ENCODE results near the gene CCL21.
"Not testable (repeated sequence)": the region's sequence is repeated elsewhere in the genome, so short reads cannot be mapped to it uniquely, and the experiment has no call there.

The CCL21 gene

DNA sequence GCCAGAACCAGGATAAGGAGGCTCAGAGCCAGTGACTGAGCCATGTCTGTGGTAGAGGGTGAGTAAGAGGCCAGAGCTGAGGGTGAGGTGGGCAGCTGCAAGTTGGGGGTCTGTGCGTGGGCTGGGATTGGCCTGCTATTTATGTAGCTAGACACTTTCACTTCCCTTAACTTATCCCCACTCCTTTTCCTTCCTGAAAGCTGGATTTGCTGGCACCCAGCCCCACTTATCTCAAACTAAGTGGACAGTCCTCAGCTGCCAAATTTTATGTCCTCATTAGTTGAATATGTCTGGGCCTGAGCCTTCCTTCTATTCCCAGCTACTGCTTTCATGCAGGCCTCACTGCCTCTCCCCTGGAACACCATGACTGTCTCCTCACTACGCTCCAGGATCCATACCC is at the start of gene CCL21:
Gene CCL21, minus strand, starts transcription at position 114 of the 400 bp plus-strand sequence. Its CDS starts 70 bp downstream, at position 44.
- no peak for DNase-seq

- no peak for DNase-seq
Observed at GRCh38 chr9:34759432-34760134, 49.6 kb upstream of the CCL21 start.

DNA sequence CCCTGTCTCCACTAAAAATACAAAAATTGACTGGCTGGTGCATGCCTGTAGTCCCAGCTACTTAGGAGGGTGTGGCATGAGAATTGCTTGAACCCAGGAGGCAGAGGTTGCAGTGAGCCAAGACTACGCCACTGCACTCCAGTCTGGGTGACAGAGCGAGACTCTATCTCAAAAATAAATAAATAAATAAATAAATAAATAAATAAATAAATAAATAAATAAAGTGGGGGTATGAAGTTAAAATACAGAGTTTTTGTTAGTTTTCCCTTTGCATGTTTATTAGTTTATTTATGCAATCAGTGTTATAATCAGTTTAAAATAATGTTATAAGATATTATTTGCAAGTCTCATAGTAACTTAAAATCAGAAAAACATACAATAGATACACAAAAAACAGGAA is 40.4 kb upstream of the CCL21 start:
- DNase-seq = not testable (repeated sequence)

DNA sequence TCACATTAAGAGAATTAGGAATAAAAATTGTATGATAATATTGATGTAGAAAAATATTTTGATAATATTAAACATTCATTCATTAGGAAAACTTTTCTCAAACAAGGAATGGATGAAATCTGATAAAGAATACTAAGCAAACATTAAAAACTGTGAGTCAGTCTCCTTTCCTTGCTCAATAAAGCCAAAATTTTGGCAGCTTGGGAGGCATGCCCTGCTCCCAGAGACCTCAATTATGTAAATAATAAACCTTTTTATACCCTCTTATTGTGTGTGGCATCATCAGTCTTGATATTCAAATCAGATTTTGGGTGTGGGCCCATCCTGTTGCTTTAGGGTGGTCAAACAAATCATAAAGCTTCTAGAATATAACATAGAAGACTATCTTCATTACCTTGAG is 36.6 kb upstream of the CCL21 start:
- no peak for DNase-seq

DNA sequence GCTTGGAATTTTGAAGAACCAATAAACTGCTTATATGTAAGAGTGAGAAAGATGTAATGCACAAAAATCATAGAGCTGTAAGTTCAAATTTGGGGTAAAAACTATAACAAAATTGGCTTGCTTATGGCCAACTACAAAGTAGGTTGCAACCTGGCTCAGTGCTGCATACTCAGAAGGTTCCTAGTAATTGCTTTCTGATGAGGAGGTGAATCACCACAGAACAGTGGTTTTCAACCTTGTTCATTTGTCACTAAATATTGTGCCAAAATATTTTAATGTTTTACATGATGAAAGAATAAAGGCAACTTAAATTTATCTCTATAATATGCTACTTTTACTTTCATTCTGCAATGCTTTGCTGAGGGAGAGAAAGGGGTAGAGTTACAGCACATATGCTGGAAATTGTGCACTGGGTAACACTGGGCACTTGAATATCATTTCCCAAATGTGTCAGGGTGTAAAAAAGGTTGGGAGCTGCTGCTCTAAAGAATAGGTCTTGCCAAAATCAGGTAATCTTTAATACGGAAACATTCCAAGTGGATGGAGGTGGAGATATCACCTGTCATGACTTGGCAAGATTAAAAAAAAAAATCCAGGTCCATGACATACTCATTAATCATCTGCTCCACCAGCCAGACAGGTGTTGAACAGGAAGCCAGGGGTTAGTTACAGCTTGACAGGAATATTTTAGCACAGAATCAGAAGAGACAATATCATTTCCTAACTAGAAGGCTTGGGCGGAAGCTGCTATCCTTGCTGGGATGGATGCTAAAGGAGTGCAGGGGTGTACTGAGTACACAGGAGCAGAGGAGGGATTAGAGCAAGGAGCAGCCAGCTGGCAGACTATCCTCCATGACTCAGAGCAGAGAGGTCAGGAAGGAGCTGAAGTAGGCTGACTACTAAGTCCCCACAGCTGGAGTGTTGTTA is 34.6 kb upstream of the CCL21 start:
- no peak for DNase-seq

- no peak for DNase-seq
Observed at GRCh38 chr9:34742710-34743109, 32.8 kb upstream of the CCL21 start.

DNA sequence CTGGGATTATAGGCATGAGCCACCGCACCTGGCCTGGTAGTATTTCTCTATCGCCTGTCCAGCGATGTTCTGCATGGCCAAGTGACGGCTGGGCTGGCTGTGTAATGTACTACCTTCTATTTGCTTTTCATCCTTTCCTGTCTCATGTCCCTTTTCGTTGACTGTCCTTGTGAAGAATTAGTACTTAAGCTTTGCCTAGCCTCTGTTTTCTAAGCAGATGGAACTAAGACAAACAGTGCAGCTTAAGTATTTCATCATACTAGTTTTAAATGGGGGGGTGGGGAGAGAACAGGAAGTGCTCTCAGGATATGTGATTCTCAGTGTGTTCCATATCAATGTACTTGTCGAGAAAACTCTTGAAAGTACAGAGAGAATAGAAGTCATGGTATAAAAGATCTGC is 31.7 kb upstream of the CCL21 start:
- DNase-seq = no peak

GRCh38 chr9:34740176-34740575 is 30.2 kb upstream of the CCL21 start:
- DNase-seq = not testable (repeated sequence)

DNA sequence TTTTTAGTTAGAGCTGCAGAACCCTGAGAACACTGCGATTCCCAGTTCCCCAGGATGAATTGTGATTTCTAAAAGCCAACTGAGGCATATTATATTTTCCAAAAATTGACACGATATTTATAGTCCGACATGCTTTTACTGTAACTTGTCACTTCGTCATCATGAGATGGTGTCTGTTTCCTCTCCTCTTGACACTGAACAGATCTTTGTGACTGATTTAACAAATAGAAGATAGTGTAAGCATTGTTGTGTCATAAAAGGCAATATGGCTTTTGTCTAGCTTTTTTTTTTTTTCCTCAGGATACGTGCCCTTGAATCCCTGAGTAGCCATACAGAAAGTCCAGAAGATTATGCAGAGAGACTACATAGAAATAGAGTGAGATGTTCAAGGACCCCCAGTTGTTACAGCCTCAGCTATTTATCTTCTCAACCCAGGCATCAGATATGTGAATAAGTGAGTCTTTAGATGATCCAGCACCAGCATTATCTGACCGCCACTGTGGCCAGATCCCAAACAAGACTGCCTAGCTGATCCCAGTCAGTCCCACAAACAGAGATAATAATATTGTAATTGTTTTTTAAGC is 27.8 kb upstream of the CCL21 start:
- no peak for DNase-seq

- DNase-seq = no peak
Observed at GRCh38 chr9:34734720-34735119, 24.8 kb upstream of the CCL21 start.

- no peak for DNase-seq
Observed at GRCh38 chr9:34732886-34733285, 22.9 kb upstream of the CCL21 start.

DNA sequence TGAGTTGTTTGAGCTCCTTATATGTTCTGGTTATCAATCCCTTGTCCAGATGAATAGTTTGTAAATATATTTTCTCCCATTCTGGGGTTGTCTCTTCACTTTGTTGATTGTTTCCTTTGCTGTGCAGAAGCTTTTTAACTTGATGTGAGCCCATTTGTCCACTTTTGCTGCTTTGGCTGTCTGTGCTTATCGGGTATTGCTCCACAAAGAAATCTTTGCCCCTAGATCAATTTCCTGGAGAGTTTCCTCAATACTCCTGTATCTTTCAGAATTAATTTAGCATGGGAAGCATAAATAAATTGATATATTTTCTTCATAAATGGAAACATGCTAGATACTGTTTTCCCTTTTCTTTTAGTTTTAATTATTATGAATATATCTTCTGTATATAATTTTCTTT is 22.5 kb upstream of the CCL21 start:
- no peak for DNase-seq

GRCh38 chr9:34723141-34723540 is 13.2 kb upstream of the CCL21 start:
- DNase-seq = no peak

DNA sequence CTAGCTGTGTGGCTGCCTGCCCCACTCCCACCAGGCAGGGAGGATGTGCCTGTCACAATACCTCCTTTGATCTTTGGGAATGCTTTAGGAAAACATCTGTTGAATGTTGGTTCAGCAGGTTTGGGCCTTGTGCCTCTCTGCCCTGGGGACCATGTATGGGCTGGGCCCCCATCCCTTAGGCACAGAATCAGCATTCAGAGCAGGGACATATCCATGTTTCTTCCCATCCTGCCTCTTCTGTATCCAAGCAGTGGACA is 9.8 kb upstream of the CCL21 start:
- DNase-seq = not testable (repeated sequence)

- DNase-seq = no peak
Observed at GRCh38 chr9:34719021-34719768, 9.3 kb upstream of the CCL21 start.

DNA sequence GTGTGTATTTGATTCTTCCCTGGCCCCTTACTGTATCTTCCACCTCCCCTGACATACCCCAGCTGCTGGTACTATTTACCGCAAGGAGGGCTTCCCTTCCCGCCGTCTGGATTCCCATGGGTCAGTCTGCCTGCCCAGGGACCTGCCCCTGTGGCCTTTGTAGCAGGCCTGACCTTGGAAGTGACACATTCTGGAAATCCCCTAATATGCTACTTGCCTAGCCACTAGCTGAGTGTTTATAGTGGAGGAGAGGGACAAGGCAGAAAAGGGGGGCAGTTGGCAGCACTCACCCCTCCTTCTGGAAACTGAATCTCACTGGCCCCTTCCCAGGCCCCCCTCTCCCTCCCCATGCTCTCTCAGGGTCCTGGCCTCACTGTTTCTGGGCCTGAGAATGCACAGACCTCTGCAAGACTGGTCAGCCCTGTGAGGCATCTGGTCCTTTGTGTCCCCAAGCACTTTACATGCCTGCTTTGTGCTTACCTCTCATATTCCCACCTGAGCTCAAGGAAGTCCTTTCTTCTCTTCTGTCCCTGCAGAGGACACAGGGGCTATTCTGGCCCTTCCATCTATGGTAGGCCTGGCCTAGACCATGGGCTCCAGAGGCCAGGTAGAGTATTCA is 8.2 kb upstream of the CCL21 start:
- DNase-seq = no peak

DNA sequence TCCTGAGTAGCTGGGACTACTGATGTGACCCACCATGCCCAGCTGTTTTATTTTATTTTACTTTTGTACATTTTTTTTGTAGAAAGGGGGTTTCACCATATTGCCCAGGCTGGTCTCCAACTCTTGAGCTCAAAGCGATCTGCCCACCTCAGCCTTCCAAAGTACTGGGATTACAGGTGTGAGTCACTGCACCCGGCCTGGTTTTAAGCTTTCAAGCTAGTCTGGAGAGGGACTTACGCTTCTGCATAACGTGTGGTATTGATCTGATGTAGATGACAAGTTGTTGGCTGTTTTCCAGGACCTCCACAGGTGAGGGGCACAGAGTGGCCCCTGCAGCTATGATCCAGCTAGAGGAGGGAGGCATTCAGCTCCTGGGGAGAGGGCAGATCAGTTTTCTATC is 6.8 kb upstream of the CCL21 start:
- no peak for DNase-seq

DNA sequence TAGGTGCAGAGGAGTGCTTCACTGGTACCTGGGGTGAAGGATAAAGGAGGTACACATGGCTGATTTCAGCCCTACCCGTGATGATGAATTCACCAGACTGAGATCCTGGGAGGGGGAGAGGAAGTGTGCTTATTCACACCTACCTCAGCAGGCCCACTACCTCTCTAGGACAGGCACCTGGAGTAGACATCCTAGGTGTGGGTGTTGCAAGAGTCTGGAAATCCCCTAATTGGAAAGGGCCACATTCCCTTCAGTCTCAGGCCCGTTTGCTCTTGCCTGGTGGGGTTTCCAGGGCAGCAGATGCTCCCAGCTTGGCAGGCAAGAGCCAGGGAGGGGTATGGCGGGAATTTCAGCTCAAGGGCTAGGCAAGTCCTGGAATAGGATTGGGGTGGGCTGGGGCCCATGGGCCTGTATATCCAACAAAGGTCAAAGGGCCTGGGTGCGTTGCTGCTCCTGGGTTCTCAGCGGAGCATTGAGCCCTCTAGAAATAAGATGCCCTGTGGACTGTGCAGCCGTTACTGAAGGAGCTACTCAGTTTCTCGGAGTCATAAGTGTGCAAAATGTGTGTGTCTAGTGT is 5.8 kb upstream of the CCL21 start:
- DNase-seq = no peak

DNA sequence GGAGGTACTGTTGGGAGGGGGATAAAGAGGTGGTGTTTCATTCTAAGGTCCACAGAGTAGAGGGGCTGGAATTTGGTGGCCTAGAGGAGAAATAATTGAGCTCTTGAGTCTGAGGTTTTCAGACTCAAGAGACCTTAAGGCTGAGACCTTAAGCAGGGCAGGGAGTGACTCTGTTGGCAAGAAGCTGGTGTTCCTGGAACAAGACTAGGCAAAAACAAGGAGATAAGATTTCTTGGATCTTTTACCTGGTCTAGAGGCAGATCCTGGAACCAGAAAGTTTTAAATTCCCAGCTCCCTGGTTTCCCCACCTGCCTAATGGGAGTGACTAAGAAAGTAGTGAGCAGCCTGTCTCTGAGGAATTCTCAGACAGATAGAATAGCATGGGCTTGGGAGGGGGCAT is 4.1 kb upstream of the CCL21 start:
- DNase-seq = no peak

DNA sequence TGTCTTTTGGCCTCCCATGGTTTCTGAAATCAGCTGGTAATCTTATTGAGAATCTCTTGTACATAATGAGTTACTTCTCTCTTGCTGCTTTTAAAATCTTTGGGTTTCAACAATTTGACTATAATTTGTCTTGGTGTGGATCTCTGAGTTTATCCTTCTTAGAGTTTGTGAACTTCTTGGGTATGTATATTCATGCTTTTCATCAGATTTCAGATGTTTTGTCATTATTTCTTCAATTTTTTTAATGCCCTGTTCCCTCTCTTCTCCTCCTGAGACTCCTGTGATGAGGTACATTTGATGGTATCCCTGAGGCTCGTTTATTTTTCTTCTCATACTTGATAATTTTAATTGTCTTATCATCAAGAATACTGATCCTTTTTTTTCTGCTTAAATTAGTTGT is 2.2 kb upstream of the CCL21 start:
- DNase-seq = no peak

- DNase-seq = no peak
Observed at GRCh38 chr9:34709196-34709978, 549 bp downstream of the CCL21 start.

DNA sequence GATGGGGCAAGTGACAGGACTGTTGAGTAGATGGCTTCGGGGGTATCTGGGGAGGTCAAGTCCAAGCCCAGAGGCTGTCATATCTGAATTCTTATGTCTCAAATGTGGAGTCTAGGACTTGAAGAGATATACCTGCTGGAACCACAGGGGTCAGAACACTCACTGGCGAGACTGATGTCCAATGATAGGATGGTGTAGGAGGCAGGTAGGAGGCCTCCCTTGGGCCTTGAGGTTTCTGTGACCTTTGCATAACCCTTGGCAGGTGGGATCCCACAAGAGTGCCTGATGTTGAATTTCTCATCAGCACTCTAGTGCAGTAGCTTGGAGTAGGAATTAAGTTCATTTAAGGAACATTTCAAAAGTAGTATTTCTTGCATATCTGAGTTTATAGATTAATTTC is 2.8 kb downstream of the CCL21 start:
- no peak for DNase-seq
